Heart left ventricle (tissue), 16 donors: ENCODE measurements around the gene RAB22A. TPM values are rescaled to one million over a fixed set of nuclear protein-coding genes. Genes with fewer than 3 reads are reported as not detected.

ENCODE experiments used
- ATAC-seq, 4 donors: fragments of 200-7000 bp; cut with Tn5 transposase; one replicate each; pipeline ENCODE4 v1.9.1; 2020 to 2022; ENCODE audit warnings: moderate library complexity in 4 of 4, mild to moderate bottlenecking in 3 of 4, moderate number of reproducible peaks in 1 of 4
- DNase-seq, 5 donors: peaks; one replicate each; pipeline ENCODE4 v3.0.0-alpha.2; 2020
- H3K27ac ChIP-seq, 12 donors: fragments of 200-600 bp; sonication (generic) in 4 of 12; one replicate each; pipeline versions ENCODE4 v1.5.0 to v1.8.0; 2016 to 2022; ENCODE audit warnings: mild to moderate bottlenecking in 2 of 12
- H3K27me3 ChIP-seq, 9 donors: fragments of 200-600 bp; sonication (generic) in 2 of 9; one replicate each; pipeline versions ENCODE4 v1.5.1 to v1.8.0; 2016 to 2022; ENCODE audit warnings: mild to moderate bottlenecking in 3 of 9
- H3K36me3 ChIP-seq, 9 donors: fragments of 200-600 bp; sonication (generic) in 2 of 9; one replicate each; pipeline versions ENCODE4 v1.5.0 to v1.8.0; 2018 to 2022; ENCODE audit warnings: mild to moderate bottlenecking in 2 of 9
- H3K4me1 ChIP-seq, 12 donors: fragments of 200-600 bp; sonication (generic) in 4 of 12; one replicate each; pipeline versions ENCODE4 v1.5.0 to v1.8.0; 2016 to 2022; ENCODE audit warnings: mild to moderate bottlenecking in 3 of 12
- H3K4me3 ChIP-seq, 12 donors: fragments of 200-600 bp; sonication (generic) in 4 of 12; one replicate each; pipeline versions ENCODE4 v1.5.0 to v1.8.0; 2017 to 2022; ENCODE audit warnings: mild to moderate bottlenecking in 9 of 12, moderate library complexity in 4 of 12
- H3K9me3 ChIP-seq, 12 donors: fragments of 200-600 bp; sonication (generic) in 4 of 12; one replicate each; pipeline versions ENCODE4 v1.5.0 to v1.8.0; 2016 to 2022; ENCODE audit warnings: mild to moderate bottlenecking in 1 of 12
- CTCF ChIP-seq, 12 donors: fragments of 200-600 bp; sonication (generic) in 4 of 12; IDR thresholded peaks; one replicate each; pipeline versions ENCODE4 v1.5.0 to v1.8.0; 2018 to 2022; ENCODE audit warnings: antibody characterized with exemption in 12 of 12, mild to moderate bottlenecking in 5 of 12
- POLR2A ChIP-seq, 2 donors: fragments of 450-650 bp; IDR thresholded peaks; one replicate each; pipeline ENCODE4 v1.6.1; 2017; ENCODE audit warnings: antibody characterized with exemption in 2 of 2, mild to moderate bottlenecking in 2 of 2, moderate library complexity in 2 of 2
- WGBS, 4 donors: extraction: QIAGEN DNeasy Blood & Tissue Kit in 2 of 4; methylation state at CpG; one replicate each; pipeline versions ENCODE4 v1.1.5 to v1.1.7; 2013 to 2018; 5-methylcytosine and 5-hydroxymethylcytosine counted together
- intact Hi-C, 10 donors: fragments of 100-400 bp; cut with DNase I; formaldehyde crosslinking; loops; one replicate each; pipeline versions ENCODE4 v1.11.1 to v1.14.2; 2022
- polyA plus RNA-seq, 2 donors: library from polyadenylated mRNA; stranded (reverse); fragments of 200-250 nt; gene quantifications; one replicate each; pipeline ENCODE4 v1.2.3, GENCODE V29; 2013
- total RNA-seq, 9 donors: library from RNA; depleted of rRNA in 2 of 9; stranded (reverse); fragments of >200 nt in 2 of 9; fragmentation: NEBNext Ultra II Directional in 3 of 9; extraction: Animal tissue kit (Norgen Biotek cat#: 25700) in 3 of 9; gene quantifications; one replicate each; pipeline versions ENCODE4 v1.1.0 to v1.2.4, GENCODE V29; 2016 to 2023
- donor health status: ischemic (EF 13 %, LVEDD 7.1; RV severe dilation, severe dysfunction).
- donor health status: healthy with polysubstance abuse.
- donor health status: DM: no; HTN: yes; CAD: no.
- donor health status: DM: no; HTN: no; CAD: no.
- donor health status: ischemic (EF 25% LVEDD 6.9; RV normal size, moderate dysfunction).
- donor health status: ischemic (EF 25% LVEDD 5.7; RV mildly dilated, moderate dysfunction).
- donor health status: healthy.
- donor health status: DM: yes; HTN: yes; CAD: no.
- donor health status: ischemic (EF 35%, LVEDD 5.7; RV mildly dilated, moderate dysfunction).
- donor health status: nonischemic (EF 11% LVEDD 7.7; RV severe dilation, severe dysfunction).
- donor health status: DM: yes; HTN: yes; CAD: no.
- donor health status: PGD.
- donor health status: ischemic (EF 29% LVEDD 5.4; RV normal size, mild dysfunction).
- donor health status: nonischemic (EF 23%, LVEDD 6.1; RV moderate dilation, normal function).

Gene RAB22A
- total and polyA plus RNA-seq, 11 donors, result 3.0 to 9.7 (median 6.4) TPM

GRCh38 chr20:58327211-58327610 is 17.7 kb downstream of the RAB22A start:
- H3K9me3 ChIP-seq, result no peaks in the 10 kb centered on the region
- no peak overlapping the region for H3K27ac ChIP-seq
- no peak overlapping the region for H3K4me3 ChIP-seq
- H3K27me3 ChIP-seq, result no peaks in the 10 kb centered on the region
- 68 to 83% (median 76%) methylated on average over 2 of the region's 2 CpGs for whole genome bisulfite sequencing, 4 donors
- no peak for TF ChIP-seq POLR2A (IDR thresholded peaks at IDR 0.05)
- TF ChIP-seq CTCF (IDR thresholded peaks at IDR 0.05), result no peak
- H3K36me3 ChIP-seq, result no peaks in the 10 kb centered on the region
- ATAC-seq (peak in 2 of 4 donors; percentile 61 to 75), DNase-seq (no peak)
- intact Hi-C loops, result no loop called here
- H3K4me1 ChIP-seq, result peaks cover 0 to 51% (median 14%) of the 10 kb centered on the region in 12 donors

GRCh38 chr20:58328836-58329235 is 19.3 kb downstream of the RAB22A start:
- Histone ChIP-seq H3K27ac (no peak overlapping the region), H3K27me3 (no peaks in the 10 kb centered on the region), H3K36me3 (no peaks in the 10 kb centered on the region), H3K4me1 (peaks cover 0 to 44% (median 14%) of the 10 kb centered on the region in 12 donors), H3K9me3 (no peaks in the 10 kb centered on the region), H3K4me3 (no peak overlapping the region)
- ATAC-seq (no peak), DNase-seq (no peak)
- TF ChIP-seq CTCF (IDR thresholded peaks at IDR 0.05) (no peak), POLR2A (IDR thresholded peaks at IDR 0.05) (no peak)
- 86 to 90% (median 90%) methylated on average over 7 of the region's 7 CpGs for WGBS, 4 donors
- intact Hi-C loops, result no loop called here

- H3K4me1 ChIP-seq, result peaks cover 0 to 44% (median 14%) of the 10 kb centered on the region in 12 donors
- intact Hi-C loops, result no loop called here
- no peak overlapping the region for H3K27ac ChIP-seq
- ATAC-seq (no peak), DNase-seq (no peak)
- H3K4me3 ChIP-seq, result no peak overlapping the region
- no peaks in the 10 kb centered on the region for H3K9me3 ChIP-seq
- no peaks in the 10 kb centered on the region for H3K27me3 ChIP-seq
- TF ChIP-seq CTCF (IDR thresholded peaks at IDR 0.05) (no peak), POLR2A (IDR thresholded peaks at IDR 0.05) (no peak)
- H3K36me3 ChIP-seq, result no peaks in the 10 kb centered on the region
Measured at GRCh38 chr20:58329711-58330110, 20.2 kb downstream of the RAB22A start.

DNA sequence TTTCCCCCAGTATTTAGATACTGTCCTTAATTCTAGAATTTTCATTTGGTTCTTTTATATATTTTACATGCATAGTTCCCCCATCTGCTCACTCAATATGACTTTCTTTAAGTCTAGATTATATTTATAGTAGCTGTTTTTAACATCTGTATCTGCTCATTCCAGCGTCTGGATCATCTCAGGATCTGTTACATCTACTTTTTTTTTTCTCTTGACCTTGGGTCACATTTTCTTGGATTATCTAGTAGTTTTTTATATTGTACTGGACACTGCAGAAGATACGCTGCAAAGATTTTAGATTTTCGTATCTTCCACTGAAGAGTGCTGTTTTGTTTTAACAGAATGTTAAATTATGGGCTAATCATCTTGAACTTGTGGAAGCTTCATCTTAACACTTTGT is 20.7 kb downstream of the RAB22A start:
- Histone ChIP-seq H3K36me3 (no peaks in the 10 kb centered on the region), H3K27ac (no peak overlapping the region), H3K4me3 (no peak overlapping the region), H3K4me1 (peaks cover 0 to 43% (median 14%) of the 10 kb centered on the region in 12 donors), H3K9me3 (no peaks in the 10 kb centered on the region), H3K27me3 (no peaks in the 10 kb centered on the region)
- DNase-seq (no peak), ATAC-seq (no peak)
- intact Hi-C loops, result no loop called here
- WGBS, 4 donors, result 64 to 73% (median 65%) methylated on average over 3 of the region's 3 CpGs
- TF ChIP-seq POLR2A (IDR thresholded peaks at IDR 0.05) (no peak), CTCF (IDR thresholded peaks at IDR 0.05) (no peak)
